ENCODE data around the gene SLC38A2.

DNA sequence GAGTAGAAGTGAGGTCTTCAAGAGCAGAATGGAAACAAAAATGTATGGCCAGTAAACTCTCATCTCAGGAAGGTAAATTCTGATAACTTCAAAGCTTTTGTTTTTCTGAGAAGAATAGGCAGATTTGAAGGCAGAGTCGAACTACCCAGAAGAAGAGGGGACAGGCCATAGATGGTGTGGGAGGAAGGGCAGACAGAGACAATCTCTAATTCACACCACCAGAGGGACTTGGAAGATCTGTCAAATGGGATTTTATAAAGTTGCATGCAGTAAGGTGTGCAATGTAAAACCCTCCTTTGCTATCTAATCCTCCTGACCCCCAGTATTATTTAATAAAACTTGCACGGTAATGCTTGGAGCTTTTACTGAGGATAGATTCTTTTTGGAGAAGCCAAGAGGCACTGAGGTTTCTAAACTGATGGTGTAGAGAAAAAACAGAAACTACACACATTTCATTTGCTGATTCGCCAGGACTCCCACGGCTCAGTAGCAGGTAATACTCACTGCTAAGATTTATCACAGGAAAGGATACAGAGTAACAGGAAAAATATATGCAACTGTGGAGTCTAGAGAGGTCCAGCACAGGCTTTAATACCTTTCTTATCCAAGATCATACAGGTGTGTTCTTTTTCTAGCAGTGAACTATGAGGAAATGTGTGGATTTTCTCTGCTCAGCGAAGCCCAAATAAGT, 18.3 kb downstream of the SLC38A2 start:
- TF ChIP-seq, protein P1, sequence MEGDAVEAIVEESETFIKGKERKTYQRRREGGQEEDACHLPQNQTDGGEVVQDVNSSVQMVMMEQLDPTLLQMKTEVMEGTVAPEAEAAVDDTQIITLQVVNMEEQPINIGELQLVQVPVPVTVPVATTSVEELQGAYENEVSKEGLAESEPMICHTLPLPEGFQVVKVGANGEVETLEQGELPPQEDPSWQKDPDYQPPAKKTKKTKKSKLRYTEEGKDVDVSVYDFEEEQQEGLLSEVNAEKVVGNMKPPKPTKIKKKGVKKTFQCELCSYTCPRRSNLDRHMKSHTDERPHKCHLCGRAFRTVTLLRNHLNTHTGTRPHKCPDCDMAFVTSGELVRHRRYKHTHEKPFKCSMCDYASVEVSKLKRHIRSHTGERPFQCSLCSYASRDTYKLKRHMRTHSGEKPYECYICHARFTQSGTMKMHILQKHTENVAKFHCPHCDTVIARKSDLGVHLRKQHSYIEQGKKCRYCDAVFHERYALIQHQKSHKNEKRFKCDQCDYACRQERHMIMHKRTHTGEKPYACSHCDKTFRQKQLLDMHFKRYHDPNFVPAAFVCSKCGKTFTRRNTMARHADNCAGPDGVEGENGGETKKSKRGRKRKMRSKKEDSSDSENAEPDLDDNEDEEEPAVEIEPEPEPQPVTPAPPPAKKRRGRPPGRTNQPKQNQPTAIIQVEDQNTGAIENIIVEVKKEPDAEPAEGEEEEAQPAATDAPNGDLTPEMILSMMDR (IDR thresholded peaks at IDR 0.05): no peak
- no peak for TF ChIP-seq POLR2AphosphoS5 (IDR thresholded peaks at IDR 0.05)
